IMR-90 (cell line): Measurements from ENCODE around the gene MICAL3. TPM values are rescaled to one million over a fixed set of nuclear protein-coding genes. Genes with fewer than 3 reads are reported as not detected.

ENCODE experiments used
- ATAC-seq: fragments of 200-7000 bp; cut with Tn5 transposase; 2 replicates; pipeline ENCODE4 v1.9.1; 2020; ENCODE audit warnings: low read depth, mild to moderate bottlenecking, moderate library complexity
- BruUV-seq: library from RNA; stranded (reverse); fragments of 400-500 nt; replicated peaks from 2 replicates; lab custom pipeline; 2021; lab: Mats Ljungman, UMichigan
- CTCF ChIA-PET: fragments of 300-600 bp; formaldehyde crosslinking; extraction: SDS; loops from one replicate; lab custom pipeline; 2021; ENCODE audit warnings: antibody characterized with exemption; lab: Yijun Ruan, JAX
- POLR2A ChIA-PET: fragments of 300-600 bp; sonication (Branson Sonifier 250); formaldehyde crosslinking; loops from one replicate; lab custom pipeline; 2022; ENCODE audit warnings: antibody characterized with exemption; ENCODE audit not compliant: unreplicated experiment; lab: Charles Lee
- DNase-seq: peaks from one replicate; pipeline ENCODE4 v3.0.0; 2013
- H2AFZ ChIP-seq: replicated peaks from 2 replicates; pipeline ENCODE3; 2013; ENCODE audit warnings: low read length, mild to moderate bottlenecking; ENCODE audit not compliant: poor library complexity
- H2AK5ac ChIP-seq: 2 replicates; pipeline ENCODE4 v1.6.1; 2013; ENCODE audit warnings: low read depth, low read length, inconsistent platforms
- H2AK9ac ChIP-seq: replicated peaks from 2 replicates; pipeline ENCODE3; 2013; ENCODE audit warnings: mild to moderate bottlenecking, low read depth, low read length, moderate library complexity; ENCODE audit not compliant: poor library complexity
- H2BK120ac ChIP-seq: 2 replicates; pipeline ENCODE4 v1.6.1; 2013; ENCODE audit warnings: low read depth, low read length, inconsistent platforms
- H2BK15ac ChIP-seq: 3 replicates; pipeline ENCODE4 v1.6.1; 2013; ENCODE audit warnings: low read depth, low read length, inconsistent platforms
- H2BK20ac ChIP-seq: 2 replicates; pipeline ENCODE4 v1.6.1; 2013; ENCODE audit warnings: low read depth, mild to moderate bottlenecking, inconsistent platforms, low read length, moderate library complexity
- H2BK5ac ChIP-seq: 2 replicates; pipeline ENCODE4 v1.6.1; 2013; ENCODE audit warnings: mild to moderate bottlenecking, low read depth, low read length, inconsistent platforms; ENCODE audit not compliant: poor library complexity, severe bottlenecking
- H3K14ac ChIP-seq: replicated peaks from 2 replicates; pipeline ENCODE4 v1.6.1; 2013; ENCODE audit warnings: low read depth, low read length, inconsistent platforms
- H3K18ac ChIP-seq: 2 replicates; pipeline ENCODE4 v1.6.1; 2013; ENCODE audit warnings: low read depth, low read length, control low read depth
- H3K23ac ChIP-seq: 2 replicates; pipeline ENCODE4 v1.6.1; 2013; ENCODE audit warnings: low read depth, low read length, inconsistent platforms
- H3K27ac ChIP-seq: 2 replicates; pipeline ENCODE4 v1.5.1; 2013; ENCODE audit warnings: mild to moderate bottlenecking, control low read depth, low read length; ENCODE audit not compliant: insufficient read depth
- H3K27me3 ChIP-seq: 2 replicates; pipeline ENCODE4 v1.6.1; 2013; ENCODE audit warnings: low read length; ENCODE audit not compliant: control insufficient read depth, insufficient read depth
- H3K36me3 ChIP-seq: 2 replicates; pipeline ENCODE4 v1.6.1; 2013; ENCODE audit warnings: low read length, mixed read lengths; ENCODE audit not compliant: control insufficient read depth, insufficient read depth
- H3K4ac ChIP-seq: 2 replicates; pipeline ENCODE4 v1.6.1; 2013; ENCODE audit warnings: low read depth, low read length, inconsistent platforms
- H3K4me1 ChIP-seq: 2 replicates; pipeline ENCODE4 v1.6.1; 2013; ENCODE audit warnings: low read length, mixed read lengths; ENCODE audit not compliant: control insufficient read depth, insufficient read depth
- H3K4me2 ChIP-seq: 2 replicates; pipeline ENCODE4 v1.6.1; 2013; ENCODE audit warnings: low read depth, mild to moderate bottlenecking, control low read depth, low read length, moderate library complexity
- H3K4me3 ChIP-seq: 2 replicates; pipeline ENCODE4 v1.5.1; 2013; ENCODE audit warnings: low read depth, mild to moderate bottlenecking, control low read depth, low read length, moderate library complexity; ENCODE audit not compliant: insufficient read depth
- H3K56ac ChIP-seq: 2 replicates; pipeline ENCODE4 v1.6.1; 2013; ENCODE audit warnings: low read length, inconsistent platforms; ENCODE audit not compliant: insufficient read depth; ENCODE audit errors: extremely low read depth
- H3K79me1 ChIP-seq, 2 experiments: 2 replicates each; pipeline ENCODE4 v1.6.1; 2013; ENCODE audit warnings: low read length in 2 of 2, inconsistent platforms in 1 of 2, low read depth in 1 of 2
- H3K9ac ChIP-seq: 2 replicates; pipeline ENCODE4 v1.6.1; 2013; ENCODE audit warnings: low read depth, low read length, control low read depth
- H3K9me1 ChIP-seq: 2 replicates; pipeline ENCODE4 v1.6.1; 2013; ENCODE audit warnings: low read length, inconsistent platforms; ENCODE audit not compliant: insufficient read depth
- H3K9me3 ChIP-seq: 2 replicates; pipeline ENCODE4 v1.6.1; 2013; ENCODE audit warnings: low read length; ENCODE audit not compliant: control insufficient read depth, insufficient read depth
- H4K20me1 ChIP-seq: 2 replicates; pipeline ENCODE4 v1.6.1; 2013; ENCODE audit warnings: low read length, inconsistent platforms; ENCODE audit not compliant: insufficient read depth
- H4K5ac ChIP-seq: 2 replicates; pipeline ENCODE4 v1.6.1; 2013; ENCODE audit warnings: mild to moderate bottlenecking, low read depth, low read length, control low read depth
- H4K8ac ChIP-seq, 2 experiments: 2 replicates each; pipeline ENCODE4 v1.6.1; 2013; ENCODE audit warnings: low read depth in 2 of 2, low read length in 2 of 2, control low read depth in 1 of 2, inconsistent platforms in 1 of 2
- H4K91ac ChIP-seq: 2 replicates; pipeline ENCODE4 v1.6.1; 2013; ENCODE audit warnings: low read depth, low read length, inconsistent platforms; ENCODE audit not compliant: insufficient read depth
- BHLHE40 ChIP-seq: fragments of 150-350 bp; IDR thresholded peaks from 2 replicates; pipeline ENCODE4 v1.6.1; 2016; ENCODE audit warnings: mild to moderate bottlenecking, low read depth, low read length
- CHD1 ChIP-seq: IDR thresholded peaks from 2 replicates; pipeline ENCODE4 v1.6.1; 2012; ENCODE audit warnings: low read depth, low read length, improper control_type of control experiment
- FOS ChIP-seq: fragments of 150-350 bp; IDR thresholded peaks from 2 replicates; pipeline ENCODE4 v1.6.1; 2016; ENCODE audit warnings: low read depth, low read length
- MAZ ChIP-seq: IDR thresholded peaks from 2 replicates; pipeline ENCODE4 v1.6.1; 2012; ENCODE audit warnings: low read depth, mild to moderate bottlenecking, low read length, improper control_type of control experiment, moderate library complexity, borderline replicate concordance
- MXI1 ChIP-seq: IDR thresholded peaks from 2 replicates; pipeline ENCODE4 v1.6.1; 2012; ENCODE audit warnings: low read depth, mild to moderate bottlenecking, low read length, moderate library complexity, borderline replicate concordance
- NFE2L2 ChIP-seq: fragments of 150-350 bp; IDR thresholded peaks from 2 replicates; pipeline ENCODE4 v1.6.1; 2016; ENCODE audit warnings: low read depth, mild to moderate bottlenecking, low read length
- POLR2A ChIP-seq: IDR thresholded peaks from 2 replicates; pipeline ENCODE4 v1.6.1; 2012; ENCODE audit warnings: mild to moderate bottlenecking, low read depth, low read length
- RAD21 ChIP-seq: IDR thresholded peaks from 2 replicates; pipeline ENCODE4 v1.6.1; 2012; ENCODE audit warnings: low read length, improper control_type of control experiment
- RCOR1 ChIP-seq: IDR thresholded peaks from 2 replicates; pipeline ENCODE4 v1.6.1; 2012; ENCODE audit warnings: mild to moderate bottlenecking, low read length, improper control_type of control experiment; ENCODE audit not compliant: insufficient replicate concordance
- RFX5 ChIP-seq: IDR thresholded peaks from 2 replicates; pipeline ENCODE4 v1.8.0; 2012; ENCODE audit warnings: low read depth, mild to moderate bottlenecking, low read length, moderate library complexity
- SMC3 ChIP-seq: fragments of 150-350 bp; IDR thresholded peaks from 2 replicates; pipeline ENCODE4 v1.6.1; 2016; ENCODE audit warnings: low read depth, mild to moderate bottlenecking, antibody characterized with exemption, low read length, moderate library complexity
- WGBS, 2 experiments: methylation state at CpG; one replicate each; pipeline versions ENCODE4 v1.1.5 to v1.1.7; 2013; ENCODE audit warnings: missing lambda C conversion rate in 2 of 2; ENCODE audit not compliant: insufficient read length in 1 of 2; ENCODE audit errors: extremely low coverage in 2 of 2; 5-methylcytosine and 5-hydroxymethylcytosine counted together
- dilution Hi-C: fragments of 300-500 bp; cut with HindIII; formaldehyde crosslinking; loops from one replicate; pipeline ENCODE4 v1.14.3; 2018; ENCODE audit warnings: low sequenced_read_pairs; ENCODE audit not compliant: unreplicated experiment
- in situ Hi-C: fragments of 300-500 bp; cut with MboI; formaldehyde crosslinking; loops from 3 replicates; pipeline ENCODE4 v1.14.3; 2019; ENCODE audit warnings: low sequenced_read_pairs, inconsistent platforms, mixed read lengths
- intact Hi-C: fragments of 100-400 bp; cut with micrococcal nuclease; formaldehyde crosslinking; loops from 2 replicates; pipeline ENCODE4 v1.10.0; 2022
- polyA plus RNA-seq, 3 experiments: library from polyadenylated mRNA; depleted of rRNA; stranded (reverse); fragments of >200 nt; gene quantifications; 2 replicates each; pipeline ENCODE4 v1.2.3, GENCODE V29; 2012; ENCODE audit warnings: low replicate concordance in 1 of 3
- total RNA-seq: library from RNA; depleted of rRNA; stranded (reverse); fragments of >200 nt; gene quantifications from 2 replicates; pipeline ENCODE4 v1.2.3, GENCODE V29; 2012
- TF ChIP-seq, protein P1 (sequence below): fragments of 150-350 bp; IDR thresholded peaks from 2 replicates; pipeline ENCODE4 v1.6.1; 2016; ENCODE audit warnings: low read depth, mild to moderate bottlenecking, low read length, moderate library complexity, borderline replicate concordance
- TF ChIP-seq, protein P2 (sequence below): conservative IDR thresholded peaks from 2 replicates; pipeline ENCODE4 v1.5.1; 2012; ENCODE audit warnings: mild to moderate bottlenecking, low read depth, low read length, improper control_type of control experiment

MICAL3 gene
- total and polyA plus RNA-seq, 2 of the 4 experiments (the other 2 are of a cell fraction), result 17.6 to 26.8 TPM

DNA sequence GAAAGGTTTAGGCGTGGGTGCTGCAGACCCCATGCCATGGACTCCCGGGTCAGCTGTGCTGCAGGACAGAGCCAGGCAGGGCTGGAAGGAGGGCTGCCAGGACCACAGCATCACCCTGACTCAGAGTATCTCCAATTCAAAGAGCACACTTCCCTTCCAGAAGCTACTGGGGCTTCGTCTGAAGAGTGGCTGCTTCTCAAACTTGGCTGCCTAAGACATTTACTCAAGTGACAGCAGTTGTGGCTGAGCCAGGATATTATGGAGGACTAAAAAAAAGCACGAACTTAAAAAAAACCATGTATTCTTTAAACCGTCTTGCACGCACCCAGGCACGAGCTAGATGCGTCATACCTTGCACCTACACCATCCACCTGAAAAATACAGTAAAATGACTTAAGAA lies 237.1 kb downstream of the MICAL3 start:
- in situ Hi-C loops, result no loop called here
- ChIA-PET POLR2A (no interaction called here), CTCF (no interaction called here)
- no peaks in the 10 kb centered on the region for H3K9me3 ChIP-seq
- H2AK9ac ChIP-seq, result peak overlapping the region; percentile 78
- DNase-seq, result no peak
- no peak for ATAC-seq
- H3K79me1 ChIP-seq, result no peaks in the 10 kb centered on the region
- H3K4ac ChIP-seq, result no peak overlapping the region
- H4K91ac ChIP-seq, result no peak overlapping the region
- no peak overlapping the region for H4K8ac ChIP-seq
- H2BK20ac ChIP-seq, result no peak overlapping the region
- no peak overlapping the region for H2BK15ac ChIP-seq
- no peak overlapping the region for H3K9ac ChIP-seq
- H4K5ac ChIP-seq, result no peak overlapping the region
- peaks cover 2% of the 10 kb centered on the region for H3K4me1 ChIP-seq
- no peak overlapping the region for H2BK120ac ChIP-seq
- H2BK5ac ChIP-seq, result no peak overlapping the region
- H3K36me3 ChIP-seq, result peaks cover 21% of the 10 kb centered on the region
- dilution Hi-C loops, result no loop called here
- H3K27ac ChIP-seq, result no peak overlapping the region
- TF ChIP-seq SMC3 (no peak), POLR2A (no peak), RAD21 (no peak), MAZ (no peak), CHD1 (no peak), NFE2L2 (no peak), BHLHE40 (no peak), FOS (no peak), RFX5 (no peak), MXI1 (no peak), RCOR1 (no peak)
- TF ChIP-seq, protein P1, sequence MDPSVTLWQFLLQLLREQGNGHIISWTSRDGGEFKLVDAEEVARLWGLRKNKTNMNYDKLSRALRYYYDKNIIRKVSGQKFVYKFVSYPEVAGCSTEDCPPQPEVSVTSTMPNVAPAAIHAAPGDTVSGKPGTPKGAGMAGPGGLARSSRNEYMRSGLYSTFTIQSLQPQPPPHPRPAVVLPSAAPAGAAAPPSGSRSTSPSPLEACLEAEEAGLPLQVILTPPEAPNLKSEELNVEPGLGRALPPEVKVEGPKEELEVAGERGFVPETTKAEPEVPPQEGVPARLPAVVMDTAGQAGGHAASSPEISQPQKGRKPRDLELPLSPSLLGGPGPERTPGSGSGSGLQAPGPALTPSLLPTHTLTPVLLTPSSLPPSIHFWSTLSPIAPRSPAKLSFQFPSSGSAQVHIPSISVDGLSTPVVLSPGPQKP, result no peak
- TF ChIP-seq, protein P2, sequence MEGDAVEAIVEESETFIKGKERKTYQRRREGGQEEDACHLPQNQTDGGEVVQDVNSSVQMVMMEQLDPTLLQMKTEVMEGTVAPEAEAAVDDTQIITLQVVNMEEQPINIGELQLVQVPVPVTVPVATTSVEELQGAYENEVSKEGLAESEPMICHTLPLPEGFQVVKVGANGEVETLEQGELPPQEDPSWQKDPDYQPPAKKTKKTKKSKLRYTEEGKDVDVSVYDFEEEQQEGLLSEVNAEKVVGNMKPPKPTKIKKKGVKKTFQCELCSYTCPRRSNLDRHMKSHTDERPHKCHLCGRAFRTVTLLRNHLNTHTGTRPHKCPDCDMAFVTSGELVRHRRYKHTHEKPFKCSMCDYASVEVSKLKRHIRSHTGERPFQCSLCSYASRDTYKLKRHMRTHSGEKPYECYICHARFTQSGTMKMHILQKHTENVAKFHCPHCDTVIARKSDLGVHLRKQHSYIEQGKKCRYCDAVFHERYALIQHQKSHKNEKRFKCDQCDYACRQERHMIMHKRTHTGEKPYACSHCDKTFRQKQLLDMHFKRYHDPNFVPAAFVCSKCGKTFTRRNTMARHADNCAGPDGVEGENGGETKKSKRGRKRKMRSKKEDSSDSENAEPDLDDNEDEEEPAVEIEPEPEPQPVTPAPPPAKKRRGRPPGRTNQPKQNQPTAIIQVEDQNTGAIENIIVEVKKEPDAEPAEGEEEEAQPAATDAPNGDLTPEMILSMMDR, result no peak
- no peak overlapping the region for H2AK5ac ChIP-seq
- H4K20me1 ChIP-seq, result no peaks in the 10 kb centered on the region
- H3K23ac ChIP-seq, result no peak overlapping the region
- no peak overlapping the region for H3K56ac ChIP-seq
- H2AFZ ChIP-seq, result no peak overlapping the region
- no peak overlapping the region for H3K14ac ChIP-seq
- H3K27me3 ChIP-seq, result no peaks in the 10 kb centered on the region
- no peak overlapping the region for H3K4me3 ChIP-seq
- intact Hi-C loops, result loop anchor here (10.0 kb wide), 1 partner anchor 232 kb away; no protein-coding TSS in a partner anchor
- H3K18ac ChIP-seq, result no peak overlapping the region
- H3K9me1 ChIP-seq, result peaks cover 3% of the 10 kb centered on the region; the same call in 1 of the 2 replicates
- no TSS peak for BruUV-seq
- no CpG with 5 or more reads among the region's 8 CpGs for WGBS, 2 experiments
- no peak overlapping the region for H3K4me2 ChIP-seq
